Activated naive CD4-positive, alpha-beta T cell treated with anti-CD3 and anti-CD28 coated beads for 36 hours (primary cell): ENCODE results near the gene C1QTNF12. TPM values are rescaled to one million over a fixed set of nuclear protein-coding genes. Genes with fewer than 3 reads are reported as not detected.

Experiments
- CTCF ChIA-PET: fragments of 350-600 bp; sonication (Branson Sonifier 250); formaldehyde crosslinking; loops from one replicate; lab custom pipeline; 2021; ENCODE audit warnings: antibody characterized with exemption; lab: Charles Lee
- DNase-seq: peaks from one replicate; pipeline ENCODE4 v3.0.0-alpha.2; 2020
- H3K27ac Mint-ChIP-seq: one replicate; pipeline ENCODE4 v1.8.0; 2021; ENCODE audit warnings: mild to moderate bottlenecking, mixed read lengths
- H3K27me3 Mint-ChIP-seq: one replicate; pipeline ENCODE4 v1.8.0; 2021; ENCODE audit warnings: low read depth, mixed read lengths
- H3K36me3 Mint-ChIP-seq: one replicate; pipeline ENCODE4 v1.8.0; 2021; ENCODE audit warnings: low read depth, mixed read lengths
- H3K4me1 Mint-ChIP-seq: one replicate; pipeline ENCODE4 v1.8.0; 2021; ENCODE audit warnings: low read depth, mixed read lengths
- H3K4me3 Mint-ChIP-seq: one replicate; pipeline ENCODE4 v1.8.0; 2021; ENCODE audit warnings: mild to moderate bottlenecking, moderate library complexity, mixed read lengths
- H3K9me3 Mint-ChIP-seq: one replicate; pipeline ENCODE4 v1.8.0; 2021; ENCODE audit warnings: mixed read lengths
- intact Hi-C: fragments of 100-400 bp; cut with micrococcal nuclease; formaldehyde crosslinking; loops from one replicate; pipeline ENCODE4 v1.15.1; 2023
- total RNA-seq, 2 experiments: library from RNA; stranded (reverse); gene quantifications; one replicate each; pipeline ENCODE4 v1.2.3, GENCODE V29; 2021

Gene C1QTNF12
- total RNA-seq, 2 experiments from 2014 or later = 6.0 to 7.8 TPM

DNA sequence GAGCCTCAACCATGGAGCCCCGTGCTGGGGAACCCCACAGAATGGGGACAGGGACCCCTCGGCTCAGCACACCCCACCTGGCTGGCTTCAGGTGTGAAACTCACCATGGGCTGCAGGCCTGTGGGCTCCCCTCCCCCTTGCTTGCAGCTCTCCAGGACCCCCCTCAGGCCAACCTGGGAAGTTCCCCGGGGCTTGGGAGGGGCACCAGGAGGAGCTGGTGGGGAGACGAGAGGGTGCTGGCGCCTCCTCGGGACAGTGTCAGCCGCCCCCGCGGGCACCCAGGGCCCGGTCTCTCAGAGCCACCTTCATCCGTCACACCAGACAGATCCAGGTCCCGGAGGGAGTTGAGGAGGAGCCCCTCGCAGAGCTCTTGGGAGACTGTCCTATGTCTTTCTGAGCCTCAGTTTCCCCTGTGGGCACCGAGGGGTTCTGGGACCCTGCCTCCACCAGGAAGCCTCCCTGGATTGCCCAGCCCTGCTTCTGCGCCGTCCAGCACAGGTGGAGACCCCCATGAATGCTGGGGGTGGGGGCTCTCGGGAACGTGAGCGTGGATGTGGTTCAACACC, 39.5 kb downstream of the C1QTNF12 start:
- Mint-ChIP-seq H3K27ac (no peak overlapping the region), H3K9me3 (no peaks in the 10 kb centered on the region), H3K36me3 (peaks cover 6% of the 10 kb centered on the region), H3K4me3 (peak overlapping the region; percentile 70), H3K4me1 (peaks cover 32% of the 10 kb centered on the region), H3K27me3 (no peaks in the 10 kb centered on the region)
- DNase-seq = no peak
- CTCF ChIA-PET = no interaction called here
- intact Hi-C loops = no loop called here

DNA sequence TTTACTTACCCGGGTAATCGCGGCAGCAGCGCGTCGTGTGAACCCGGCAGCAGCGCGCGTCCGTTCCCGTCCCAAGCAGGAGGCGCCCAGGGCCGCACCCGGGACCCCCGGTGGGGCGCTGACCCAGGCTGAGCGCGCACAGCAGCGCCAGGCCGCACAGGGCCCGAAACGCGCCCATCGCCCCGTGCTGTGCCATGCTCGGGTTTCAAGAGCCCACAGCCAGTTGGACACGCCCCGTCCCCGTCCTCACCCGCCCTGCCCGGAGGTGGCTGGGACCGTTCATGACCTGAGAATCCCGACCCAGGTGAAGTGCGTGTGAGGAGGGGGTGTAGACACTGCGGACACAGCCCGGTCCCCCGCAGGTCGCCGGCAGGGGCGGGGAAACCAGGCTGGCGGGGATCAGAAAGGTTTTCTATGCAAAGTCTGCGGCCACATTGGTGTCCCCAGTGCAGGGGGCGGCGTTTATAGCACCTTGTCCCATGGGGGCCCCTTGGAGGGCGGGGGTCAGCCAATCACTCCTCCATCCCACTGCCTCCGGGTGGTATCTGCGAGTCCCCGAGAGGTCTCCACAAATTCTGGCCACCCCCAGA, 40.1 kb downstream of the C1QTNF12 start, which contains the start of gene TNFRSF18:
TSS of gene TNFRSF18 (minus strand) at position 217 of the 590 bp plus-strand sequence. CDS start at position 196, 21 bp downstream.
- H3K36me3 Mint-ChIP-seq = peaks cover 5% of the 10 kb centered on the region
- no peak within 1 kb of the TSS for H3K27ac Mint-ChIP-seq
- no peaks in the 10 kb centered on the region for H3K9me3 Mint-ChIP-seq
- no peaks in the 10 kb centered on the region for H3K27me3 Mint-ChIP-seq
- DNase-seq = peak; percentile 60
- peak within 1 kb of the TSS; percentile 70 for H3K4me3 Mint-ChIP-seq
- intact Hi-C loops = no loop called here
- CTCF ChIA-PET = interaction anchor here (0.7 to 1.3 kb wide), 4 partner anchors 10 to 142 kb away, joined by 3 to 8 read pairs (median 3); no protein-coding TSS in a partner anchor
- H3K4me1 Mint-ChIP-seq = peaks cover 32% of the 10 kb centered on the region

DNA sequence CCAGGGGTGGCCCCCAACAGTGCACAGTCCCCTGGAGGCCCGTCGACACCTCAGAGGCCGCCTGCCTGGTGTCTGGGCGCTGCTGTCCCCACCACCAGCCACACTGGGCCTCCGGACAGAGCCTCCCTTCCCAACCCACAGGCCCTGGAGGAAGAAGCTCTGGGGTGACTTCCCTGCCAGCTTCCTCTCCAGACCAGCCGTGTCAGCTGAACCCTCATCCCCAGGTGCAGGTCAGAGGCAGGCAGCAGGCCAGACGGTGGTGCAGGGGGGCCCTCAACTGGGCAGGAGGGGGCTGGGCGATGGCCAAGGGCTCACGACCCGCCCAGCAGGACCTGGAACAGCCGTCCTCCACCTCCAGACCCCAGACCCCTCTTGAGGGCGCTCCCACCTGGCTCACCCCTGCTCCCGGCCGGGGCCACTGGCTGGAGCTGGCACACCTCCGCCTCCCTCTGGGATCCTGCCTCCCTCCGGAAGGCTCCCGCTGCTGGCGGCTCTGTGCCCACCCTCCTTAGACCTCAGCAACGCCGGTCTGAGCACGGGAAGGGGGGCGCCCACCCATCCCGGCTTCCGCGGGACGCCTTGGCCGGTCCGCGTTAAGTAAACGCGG, 40.6 kb downstream of the C1QTNF12 start:
- CTCF ChIA-PET = interaction anchor here (0.7 to 1.3 kb wide), 4 partner anchors 10 to 142 kb away, joined by 3 to 8 read pairs (median 3); no protein-coding TSS in a partner anchor
- Mint-ChIP-seq H3K36me3 (peaks cover 2% of the 10 kb centered on the region), H3K4me1 (peaks cover 28% of the 10 kb centered on the region), H3K4me3 (peak overlapping the region; percentile 70), H3K27me3 (no peaks in the 10 kb centered on the region), H3K9me3 (no peaks in the 10 kb centered on the region), H3K27ac (no peak overlapping the region)
- DNase-seq = no peak
- intact Hi-C loops = no loop called here

DNA sequence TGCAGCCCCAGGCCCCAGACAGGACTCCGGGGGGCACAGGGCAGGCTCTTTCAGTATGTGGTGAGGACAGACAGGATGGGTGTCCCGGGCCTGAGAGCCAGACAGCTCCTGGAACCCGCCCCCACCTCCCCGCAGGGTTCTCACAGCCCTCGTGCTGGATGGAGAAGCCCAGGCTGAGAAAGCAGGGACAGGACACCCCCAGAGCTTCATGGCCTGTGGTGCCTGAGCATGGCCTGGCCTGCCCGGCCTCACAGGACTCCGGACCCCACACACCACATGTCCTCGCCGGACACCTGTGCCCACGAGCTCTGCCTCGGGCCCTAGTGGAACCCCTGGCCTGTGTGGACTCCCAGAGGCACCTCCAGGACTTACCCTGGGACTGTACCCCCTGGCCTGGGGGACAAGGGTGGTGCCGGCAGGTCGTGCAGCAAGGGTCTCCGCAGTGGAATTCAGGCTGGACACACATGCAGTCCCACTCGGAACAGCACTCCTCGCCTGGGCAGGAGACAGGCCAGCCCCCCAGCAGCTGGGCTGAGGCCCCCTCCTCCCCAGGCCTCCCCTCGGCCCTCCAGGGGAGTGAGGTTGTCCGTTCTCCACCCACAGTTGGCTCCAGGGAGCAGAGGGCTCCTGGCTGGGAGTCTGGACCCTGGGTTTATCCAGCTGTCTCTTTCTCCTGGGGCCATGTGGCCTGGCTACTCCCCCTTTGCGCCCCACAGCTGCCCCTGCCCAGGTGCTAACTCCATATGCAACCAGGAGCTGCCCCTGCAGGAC, 41.3 kb downstream of the C1QTNF12 start:
- CTCF ChIA-PET = interaction anchor here (0.7 to 1.3 kb wide), 5 partner anchors 11 to 141 kb away, joined by 3 to 8 read pairs (median 3); no protein-coding TSS in a partner anchor
- H3K27me3 Mint-ChIP-seq = no peaks in the 10 kb centered on the region
- intact Hi-C loops = no loop called here
- H3K4me1 Mint-ChIP-seq = peaks cover 32% of the 10 kb centered on the region
- peak overlapping the region; percentile 70 for H3K4me3 Mint-ChIP-seq
- H3K36me3 Mint-ChIP-seq = no peaks in the 10 kb centered on the region
- no peak for DNase-seq
- H3K27ac Mint-ChIP-seq = no peak overlapping the region
- H3K9me3 Mint-ChIP-seq = no peaks in the 10 kb centered on the region

DNA sequence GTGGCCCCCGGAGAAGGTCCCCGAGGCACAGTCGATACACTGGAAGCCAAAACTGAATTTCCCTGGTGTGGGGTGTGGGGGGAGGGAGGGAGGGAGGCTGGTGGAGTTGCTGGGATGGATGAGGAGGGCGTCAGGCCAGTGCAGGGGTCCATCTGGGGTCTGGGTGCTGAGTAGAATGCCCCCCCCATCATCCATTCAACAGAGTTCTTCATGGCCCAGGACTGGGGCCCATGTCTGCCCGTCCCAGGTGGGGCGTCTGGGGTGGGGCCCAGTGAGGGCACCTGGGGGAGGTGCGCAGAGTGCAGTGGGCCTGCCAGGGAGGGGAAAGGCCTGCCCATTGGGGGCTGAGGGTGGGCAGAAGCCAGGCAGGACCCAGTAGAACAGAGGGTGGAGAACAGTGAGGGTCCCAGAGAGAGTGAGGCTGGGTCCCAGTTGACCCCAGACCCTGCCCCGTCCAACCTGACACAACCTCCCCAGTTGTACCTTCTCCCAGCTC, 42.0 kb downstream of the C1QTNF12 start:
- intact Hi-C loops = no loop called here
- Mint-ChIP-seq H3K27me3 (no peaks in the 10 kb centered on the region), H3K27ac (no peak overlapping the region), H3K9me3 (no peaks in the 10 kb centered on the region), H3K36me3 (no peaks in the 10 kb centered on the region), H3K4me3 (no peak overlapping the region), H3K4me1 (peaks cover 32% of the 10 kb centered on the region)
- no peak for DNase-seq
- CTCF ChIA-PET = interaction anchor here (1.0 kb wide), 1 partner anchor 84 kb away, joined by 3 read pairs; no protein-coding TSS in a partner anchor

DNA sequence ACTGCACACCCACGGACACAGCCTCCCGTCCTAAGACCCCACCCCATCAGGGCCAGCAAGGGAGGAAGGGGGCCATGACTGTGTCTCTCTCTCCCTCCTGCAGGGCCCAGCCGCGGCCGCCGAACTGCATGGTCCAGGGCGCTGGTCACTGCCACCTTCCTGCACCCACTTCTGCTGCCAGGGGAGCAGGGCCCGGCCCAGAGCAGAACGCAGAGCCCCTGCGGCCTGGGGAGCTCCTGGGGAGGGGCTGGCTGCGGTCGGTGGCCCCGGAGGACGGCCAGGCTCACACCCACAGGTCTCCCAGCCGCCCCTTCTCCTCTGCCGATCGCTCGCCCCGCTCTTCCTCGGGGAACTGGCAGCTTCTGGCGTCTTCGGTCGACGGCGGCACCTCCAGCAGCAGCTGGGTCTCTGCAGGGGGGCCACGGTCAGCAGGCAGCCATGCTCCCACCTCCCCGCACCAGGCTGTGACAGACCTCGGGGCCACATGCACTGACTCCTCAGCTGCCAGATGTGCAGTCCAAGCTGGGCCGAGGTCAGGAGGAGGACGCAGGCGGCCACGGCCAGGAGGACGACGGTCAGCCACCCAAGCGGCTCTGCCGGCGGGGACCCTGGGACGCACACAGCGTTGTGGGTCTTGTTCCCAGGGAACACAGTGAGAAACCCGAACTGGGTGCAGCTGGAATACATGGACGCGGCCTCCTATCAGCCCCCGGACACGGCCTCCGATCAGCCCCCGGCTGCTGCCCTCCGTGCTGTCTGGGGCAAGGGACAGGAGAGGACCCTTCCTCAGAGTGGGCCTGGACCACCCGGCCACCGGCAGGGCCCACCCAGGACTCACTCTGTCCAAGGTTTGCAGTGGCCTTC, 42.7 kb downstream of the C1QTNF12 start:
- DNase-seq = no peak
- Mint-ChIP-seq H3K36me3 (no peaks in the 10 kb centered on the region), H3K4me1 (peaks cover 29% of the 10 kb centered on the region), H3K4me3 (no peak overlapping the region), H3K27ac (no peak overlapping the region), H3K9me3 (no peaks in the 10 kb centered on the region), H3K27me3 (no peaks in the 10 kb centered on the region)
- CTCF ChIA-PET = no interaction called here
- intact Hi-C loops = no loop called here

DNA sequence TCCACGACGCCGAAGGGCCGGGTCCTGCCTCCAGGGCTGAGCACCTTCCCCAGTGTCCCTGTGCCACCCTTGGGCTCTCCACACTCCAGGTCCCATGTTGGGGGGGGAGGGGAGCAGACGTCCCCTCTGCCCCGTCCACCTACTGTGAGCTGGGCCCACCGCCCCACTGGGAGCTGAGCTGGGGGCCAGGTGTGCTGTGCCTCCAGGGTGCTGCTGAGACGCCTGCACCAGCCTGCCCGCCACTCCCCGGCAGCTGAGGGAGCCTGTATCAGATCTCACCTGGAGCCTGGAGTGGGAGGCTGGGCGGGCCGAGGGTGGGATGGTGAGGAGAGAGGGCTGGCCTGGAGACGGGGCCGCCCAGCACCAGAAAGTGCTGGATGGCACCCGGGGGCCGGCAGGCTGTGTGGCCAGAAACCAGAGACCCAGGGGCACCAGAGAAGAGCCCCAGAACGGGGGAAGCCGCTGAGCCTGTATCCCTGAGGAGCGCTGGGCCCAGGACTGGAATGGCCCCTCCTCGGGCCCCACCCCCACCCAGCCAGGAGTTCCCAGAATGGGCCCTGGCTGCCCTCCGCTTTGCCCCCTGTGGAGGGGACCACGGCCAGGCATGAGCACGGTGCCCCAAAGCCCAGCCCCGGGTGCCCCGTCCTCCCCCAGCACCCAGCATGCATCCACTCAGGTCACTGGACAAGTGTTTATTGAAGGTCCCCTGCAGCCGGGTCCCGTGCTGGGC, 43.5 kb downstream of the C1QTNF12 start:
- Mint-ChIP-seq H3K36me3 (no peaks in the 10 kb centered on the region), H3K4me1 (peaks cover 22% of the 10 kb centered on the region), H3K9me3 (no peaks in the 10 kb centered on the region), H3K27me3 (no peaks in the 10 kb centered on the region), H3K4me3 (no peak overlapping the region), H3K27ac (no peak overlapping the region)
- intact Hi-C loops = no loop called here
- CTCF ChIA-PET = no interaction called here
- DNase-seq = no peak

DNA sequence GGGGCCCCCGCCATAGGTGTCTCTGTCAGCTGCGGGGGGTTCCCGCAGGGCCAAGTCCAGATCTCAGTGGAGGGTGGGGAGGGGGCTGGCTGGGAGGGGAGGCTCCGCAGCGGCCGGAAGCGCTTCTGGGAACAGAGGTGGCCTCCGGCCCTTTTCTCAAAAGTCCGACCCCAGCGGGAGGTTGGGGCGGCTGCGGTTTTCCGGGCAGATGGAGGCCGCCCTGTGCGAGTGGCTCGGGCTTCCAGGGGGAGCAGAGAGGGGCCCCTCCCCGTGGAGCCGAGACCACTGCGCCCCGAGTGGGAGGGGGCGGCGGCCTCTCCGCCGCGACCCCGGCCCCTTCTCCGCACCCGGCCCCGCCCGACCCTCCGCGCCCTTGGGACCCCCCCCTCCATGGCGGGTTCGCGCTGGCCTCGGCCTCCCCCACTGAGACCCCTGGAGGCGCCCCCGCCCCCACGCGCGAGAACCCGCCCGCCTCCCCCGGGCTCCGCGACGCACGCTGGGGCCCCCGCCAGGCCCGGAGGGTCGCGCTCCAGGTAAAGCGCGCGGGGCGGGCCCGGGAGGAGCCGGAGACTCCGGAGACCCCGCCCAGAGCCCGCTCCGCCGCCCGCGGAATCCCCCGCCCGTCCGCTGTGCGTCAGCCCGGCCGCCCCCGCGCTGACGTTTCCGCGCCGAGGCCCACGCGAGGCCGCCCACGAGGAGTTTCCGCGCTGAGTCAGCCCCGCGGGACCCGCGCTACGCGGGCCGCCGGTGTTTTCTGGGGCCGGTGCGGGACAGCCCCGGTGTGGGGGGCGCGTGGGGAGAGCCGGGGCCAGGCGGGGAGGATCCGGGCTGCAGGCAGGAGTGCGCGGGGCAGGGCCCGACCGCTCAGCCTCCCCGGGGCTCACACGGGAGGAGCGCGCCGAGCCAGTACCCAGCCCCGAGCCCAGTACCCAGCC, 45.4 kb downstream of the C1QTNF12 start:
- Mint-ChIP-seq H3K27ac (peak overlapping the region; percentile 83), H3K27me3 (no peaks in the 10 kb centered on the region), H3K4me1 (peaks cover 12% of the 10 kb centered on the region), H3K4me3 (peak overlapping the region; percentile 59), H3K9me3 (peaks cover 1% of the 10 kb centered on the region), H3K36me3 (no peaks in the 10 kb centered on the region)
- intact Hi-C loops = loop anchor here (1.0 to 2.0 kb wide), 4 partner anchors 57 to 137 kb away; partner anchors contain the start of gene C1orf159
- CTCF ChIA-PET = interaction anchor here (1.2 kb wide), 1 partner anchor 182 kb away, joined by 3 read pairs; no protein-coding TSS in a partner anchor
- peak; percentile 91 for DNase-seq

DNA sequence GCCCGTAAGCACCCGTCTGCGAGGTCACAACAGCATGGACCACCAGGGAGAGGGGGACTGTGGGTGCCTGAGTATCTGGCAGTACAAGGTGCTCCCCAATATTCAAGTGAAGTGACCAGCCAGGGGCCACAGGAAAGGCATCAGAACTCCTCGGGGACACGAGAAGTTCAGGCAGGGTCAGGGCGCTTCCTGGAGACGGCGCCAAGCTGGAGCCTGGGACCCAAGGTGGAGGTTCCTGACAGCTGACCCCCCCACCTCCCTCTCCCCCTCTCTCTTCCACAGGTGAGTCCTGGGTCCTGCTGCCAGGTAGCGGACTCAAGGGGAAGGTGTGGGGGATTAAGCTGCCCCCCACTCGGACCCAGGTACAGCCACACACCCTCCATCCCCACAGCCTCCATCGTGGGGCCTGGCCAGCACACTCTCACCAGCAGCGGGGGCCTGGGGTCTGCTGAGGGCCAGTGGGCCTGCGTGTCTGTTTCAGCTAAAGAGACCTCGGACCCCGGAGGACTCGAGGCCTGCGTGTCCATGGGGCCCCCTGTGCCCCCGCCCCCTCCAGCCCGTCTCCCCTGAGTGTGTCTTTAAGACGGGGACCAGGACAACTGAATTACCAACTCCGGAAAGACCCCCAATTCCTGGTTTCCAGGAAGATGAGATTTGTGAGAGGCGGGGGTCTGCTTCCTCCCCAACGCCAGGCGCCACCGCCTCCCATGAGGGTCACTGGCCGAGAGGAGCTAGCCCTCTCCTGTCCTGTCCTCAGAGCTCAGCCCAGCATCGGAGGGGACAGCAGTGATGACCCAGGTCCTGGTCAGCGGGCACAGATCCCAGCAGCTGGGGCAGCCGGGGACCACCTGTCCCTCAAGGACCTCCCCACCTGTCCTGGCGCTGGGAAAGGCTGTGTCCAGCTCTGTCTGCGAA, 46.3 kb downstream of the C1QTNF12 start:
- peak overlapping the region; percentile 59 for H3K4me3 Mint-ChIP-seq
- peaks cover 9% of the 10 kb centered on the region for H3K4me1 Mint-ChIP-seq
- no peaks in the 10 kb centered on the region for H3K27me3 Mint-ChIP-seq
- intact Hi-C loops = loop anchor here (2.0 kb wide), 2 partner anchors 63 to 83 kb away; partner anchors contain the start of gene C1orf159
- CTCF ChIA-PET = interaction anchor here (1.2 kb wide), 1 partner anchor 181 kb away, joined by 3 read pairs; no protein-coding TSS in a partner anchor
- peak overlapping the region; percentile 83 for H3K27ac Mint-ChIP-seq
- peaks cover 2% of the 10 kb centered on the region for H3K9me3 Mint-ChIP-seq
- DNase-seq = no peak
- no peaks in the 10 kb centered on the region for H3K36me3 Mint-ChIP-seq
